ENCODE results near the gene DCDC2B.

Gene DCDC2B

DNA sequence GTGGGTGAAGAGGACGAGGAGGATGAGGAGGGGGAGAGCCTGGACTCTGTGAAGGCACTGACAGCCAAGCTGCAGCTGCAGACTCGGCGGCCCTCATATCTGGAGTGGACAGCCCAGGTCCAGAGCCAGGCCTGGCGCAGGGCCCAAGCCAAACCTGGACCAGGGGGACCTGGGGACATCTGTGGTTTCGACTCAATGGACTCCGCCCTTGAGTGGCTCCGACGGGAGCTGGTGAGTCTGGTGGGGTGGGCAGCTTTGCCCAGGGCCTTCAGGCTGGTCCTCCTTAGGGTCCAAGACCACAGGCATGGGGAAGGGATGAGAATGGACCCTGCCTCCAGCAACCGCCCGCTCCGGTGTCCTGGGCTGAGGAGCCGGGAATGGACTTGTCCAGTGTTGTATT, 38.6 kb downstream of the DCDC2B start:
- no peak for DNase-seq (ENCODE audit: low read depth)
- TF ChIP-seq, protein P1, sequence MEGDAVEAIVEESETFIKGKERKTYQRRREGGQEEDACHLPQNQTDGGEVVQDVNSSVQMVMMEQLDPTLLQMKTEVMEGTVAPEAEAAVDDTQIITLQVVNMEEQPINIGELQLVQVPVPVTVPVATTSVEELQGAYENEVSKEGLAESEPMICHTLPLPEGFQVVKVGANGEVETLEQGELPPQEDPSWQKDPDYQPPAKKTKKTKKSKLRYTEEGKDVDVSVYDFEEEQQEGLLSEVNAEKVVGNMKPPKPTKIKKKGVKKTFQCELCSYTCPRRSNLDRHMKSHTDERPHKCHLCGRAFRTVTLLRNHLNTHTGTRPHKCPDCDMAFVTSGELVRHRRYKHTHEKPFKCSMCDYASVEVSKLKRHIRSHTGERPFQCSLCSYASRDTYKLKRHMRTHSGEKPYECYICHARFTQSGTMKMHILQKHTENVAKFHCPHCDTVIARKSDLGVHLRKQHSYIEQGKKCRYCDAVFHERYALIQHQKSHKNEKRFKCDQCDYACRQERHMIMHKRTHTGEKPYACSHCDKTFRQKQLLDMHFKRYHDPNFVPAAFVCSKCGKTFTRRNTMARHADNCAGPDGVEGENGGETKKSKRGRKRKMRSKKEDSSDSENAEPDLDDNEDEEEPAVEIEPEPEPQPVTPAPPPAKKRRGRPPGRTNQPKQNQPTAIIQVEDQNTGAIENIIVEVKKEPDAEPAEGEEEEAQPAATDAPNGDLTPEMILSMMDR (IDR thresholded peaks at IDR 0.05; ENCODE audit: control insufficient read depth, extremely low read depth, insufficient read depth), result no peak
- no peak overlapping the region for H3K4me3 ChIP-seq (ENCODE audit: low read depth, low read length)

DNA sequence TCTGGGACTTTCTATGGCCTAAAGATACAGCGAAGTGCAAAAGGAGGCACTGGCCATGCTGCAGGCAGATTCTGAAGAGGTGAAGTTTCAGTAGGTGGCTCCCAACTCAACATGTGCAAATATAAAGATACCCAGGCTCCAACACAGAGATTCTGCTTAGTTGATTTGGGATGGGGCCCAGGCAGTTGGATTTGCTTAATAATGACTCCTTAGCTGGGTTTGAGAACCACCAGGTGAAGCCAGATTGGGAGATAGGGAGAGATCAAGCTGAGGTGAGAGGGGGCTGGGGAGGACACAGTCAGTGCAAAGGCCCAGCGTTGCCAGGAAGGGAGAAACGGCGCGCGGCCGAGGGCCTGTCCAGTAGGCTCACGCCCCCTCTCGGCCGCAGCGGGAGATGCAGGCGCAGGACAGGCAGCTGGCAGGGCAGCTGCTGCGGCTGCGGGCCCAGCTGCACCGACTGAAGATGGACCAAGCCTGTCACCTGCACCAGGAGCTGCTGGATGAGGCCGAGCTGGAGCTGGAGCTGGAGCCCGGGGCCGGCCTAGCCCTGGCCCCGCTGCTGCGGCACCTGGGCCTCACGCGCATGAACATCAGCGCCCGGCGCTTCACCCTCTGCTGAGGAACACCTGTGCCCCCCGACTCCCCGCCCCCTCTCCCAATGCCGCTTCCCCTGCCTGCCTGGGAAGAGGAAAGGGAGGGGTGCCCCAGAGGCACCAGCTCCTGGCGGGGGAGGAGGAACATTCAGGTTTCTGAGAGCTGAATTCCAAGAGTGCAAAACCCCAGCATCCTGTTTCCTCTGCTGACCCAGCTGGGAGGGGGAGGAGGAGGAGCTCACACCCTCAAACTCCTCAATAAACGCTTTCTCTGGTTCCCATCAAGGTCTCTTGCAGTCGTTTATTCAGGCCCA, 39.3 kb downstream of the DCDC2B start:
- TF ChIP-seq, protein P1 (IDR thresholded peaks at IDR 0.05; ENCODE audit: control insufficient read depth, extremely low read depth, insufficient read depth), result peak; percentile 56

DNA sequence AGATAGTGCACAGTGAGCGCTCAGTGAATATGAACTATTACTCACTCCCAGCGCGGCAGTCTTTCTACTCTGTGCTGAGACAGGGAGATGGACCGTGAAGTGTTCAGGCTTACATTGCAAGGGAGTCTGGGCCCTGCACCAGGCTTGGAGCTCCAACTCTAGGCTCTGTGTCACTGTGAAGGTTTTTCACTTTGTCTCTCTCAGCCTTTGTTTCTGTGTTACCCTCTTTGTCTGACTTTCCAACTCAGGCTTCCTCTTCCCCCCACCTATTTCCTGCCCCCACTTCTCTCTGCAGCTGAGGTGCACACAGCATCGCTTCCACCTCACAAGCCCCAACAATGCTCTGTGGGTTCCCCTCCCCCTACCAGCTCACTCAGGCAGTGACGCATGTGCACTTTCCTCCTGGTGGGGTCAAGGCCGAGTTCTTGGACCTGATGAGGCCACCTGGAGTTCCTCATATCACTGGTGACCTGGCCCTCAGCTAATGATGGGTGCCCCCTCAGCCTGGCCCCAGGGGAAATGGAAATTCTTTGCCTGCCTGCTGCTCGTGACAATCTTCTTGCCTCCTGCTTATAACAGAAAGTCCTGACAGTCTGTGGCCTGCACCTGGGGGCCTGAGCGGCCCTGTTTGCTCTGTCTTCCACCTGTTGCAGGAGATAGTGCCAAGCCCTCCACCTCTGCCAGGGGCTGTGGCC, 41.1 kb downstream of the DCDC2B start:
- TF ChIP-seq, protein P1 (IDR thresholded peaks at IDR 0.05; ENCODE audit: control insufficient read depth, extremely low read depth, insufficient read depth), result no peak
- no peak overlapping the region for H3K4me3 ChIP-seq (ENCODE audit: low read depth, low read length)
- DNase-seq (ENCODE audit: low read depth), result no peak

More for the DNA sequence above, 39.3 kb downstream of the DCDC2B start:
- DNase-seq (ENCODE audit: low read depth), result no peak
- H3K4me3 ChIP-seq (ENCODE audit: low read depth, low read length), result no peak overlapping the region

DNA sequence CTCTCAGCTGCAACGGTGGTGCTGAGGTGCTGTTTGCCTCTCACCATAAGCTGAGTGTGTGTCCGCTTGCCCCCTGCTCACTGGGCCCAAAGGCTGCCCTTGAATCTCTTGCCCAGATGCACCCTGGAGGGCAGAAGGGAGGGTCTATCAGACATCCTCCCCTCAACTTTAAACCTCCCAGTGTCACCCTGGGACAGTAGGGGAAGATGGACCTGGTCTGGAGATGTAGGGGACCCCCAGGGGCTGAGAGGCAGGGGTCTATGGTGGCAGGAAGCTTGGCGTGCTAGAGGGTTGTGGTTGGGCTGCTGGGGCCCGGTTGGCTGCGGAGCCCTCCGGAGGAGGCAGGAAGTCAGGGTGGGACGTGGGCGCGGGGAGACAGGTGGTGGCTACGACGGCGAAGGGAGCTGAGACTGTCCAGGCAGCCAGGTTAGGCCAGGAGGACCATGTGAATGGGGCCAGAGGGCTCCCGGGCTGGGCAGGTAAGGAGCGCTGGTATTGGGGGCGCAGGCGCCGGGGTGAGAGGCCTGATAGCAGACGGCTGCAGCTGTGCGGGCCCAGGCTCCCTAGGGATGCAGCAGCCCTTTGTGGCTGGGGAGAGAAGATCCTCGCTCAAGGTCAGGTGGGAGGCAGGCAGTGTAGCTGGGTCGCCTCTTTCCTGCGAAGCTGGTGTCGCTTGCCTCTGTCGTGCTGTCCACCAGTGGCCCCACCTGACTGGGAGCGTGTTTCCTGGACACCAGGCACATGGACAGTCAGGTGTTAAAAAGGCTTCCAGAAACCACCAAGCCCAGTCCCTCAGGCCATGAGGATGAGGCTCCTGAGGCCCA, 42.2 kb downstream of the DCDC2B start, which contains the start of gene LCK:
LCK (plus strand) TSS at position 373 of the 824 bp plus-strand sequence. CDS start 23,065 bp downstream, outside the sequence.
- DNase-seq (ENCODE audit: low read depth), result no peak
- TF ChIP-seq, protein P1 (IDR thresholded peaks at IDR 0.05; ENCODE audit: control insufficient read depth, extremely low read depth, insufficient read depth), result no peak
- no peak within 1 kb of the TSS for H3K4me3 ChIP-seq (ENCODE audit: low read depth, low read length)

DNA sequence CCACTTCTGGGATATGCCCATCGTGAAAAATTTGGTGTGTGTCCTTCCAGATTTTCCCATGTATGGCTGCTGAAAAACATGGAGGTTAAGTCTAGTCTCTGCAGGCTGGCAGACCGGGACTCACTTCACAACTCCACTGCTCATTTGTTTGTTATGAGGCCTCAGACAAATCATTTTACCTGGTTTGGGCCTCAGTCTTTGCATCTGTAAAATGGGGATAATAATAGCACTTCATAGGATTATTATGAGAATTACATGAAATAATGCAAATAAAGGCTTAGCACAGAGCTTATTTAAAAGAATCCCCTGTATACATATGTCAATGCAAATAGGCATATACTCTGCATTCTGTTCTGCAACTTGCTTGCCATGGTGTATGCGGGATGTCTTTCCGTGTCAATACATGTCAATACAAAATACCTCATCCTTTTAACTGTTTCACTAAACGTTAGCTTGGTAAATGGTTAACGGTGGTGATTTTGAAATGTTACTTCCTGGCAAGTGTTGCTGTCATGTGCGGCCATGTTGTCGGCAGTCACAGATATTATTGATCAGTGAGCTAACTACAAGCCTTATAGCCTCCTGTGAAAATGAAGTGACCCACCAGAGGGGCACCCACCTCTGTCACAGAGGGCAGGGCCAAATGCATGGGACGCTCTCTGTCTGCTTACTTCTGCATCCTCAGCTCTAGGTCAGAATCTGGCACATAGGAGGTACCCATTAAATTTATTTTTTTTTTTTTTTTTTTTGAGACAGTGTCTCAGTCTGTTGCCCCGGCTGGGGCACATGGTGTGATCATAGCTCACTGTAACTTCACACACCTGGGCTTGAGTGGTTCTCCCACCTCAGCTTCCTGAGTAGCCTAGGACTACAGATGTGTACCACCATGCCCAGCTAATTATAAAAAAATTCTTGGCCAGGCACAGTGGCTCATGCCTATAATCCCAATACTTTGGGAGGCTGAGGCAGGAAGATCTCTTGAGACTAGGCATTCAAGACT, 46.5 kb downstream of the DCDC2B start:
- TF ChIP-seq, protein P1 (IDR thresholded peaks at IDR 0.05; ENCODE audit: control insufficient read depth, extremely low read depth, insufficient read depth), result no peak
- H3K4me3 ChIP-seq (ENCODE audit: low read depth, low read length), result no peak overlapping the region
- no peak for DNase-seq (ENCODE audit: low read depth)
